RPMI7951 (cell line): ENCODE data around the gene PDE7B. TPM values are rescaled to one million over a fixed set of nuclear protein-coding genes. Genes with fewer than 3 reads are reported as not detected.

Experiments used
- DNase-seq: peaks from one replicate; pipeline ENCODE4 v3.0.0-alpha.2; 2012; ENCODE audit warnings: low read depth
- total RNA-seq: library from RNA; depleted of rRNA; stranded (reverse); fragments of >200 nt; shearing (Covaris generic); gene quantifications from 2 replicates; pipeline ENCODE4 v1.2.3, GENCODE V29; 2014

Gene PDE7B
- total RNA-seq, 1 experiment from 2014 or later, result 4.9 TPM

- DNase-seq, result no peak
Measured at GRCh38 chr6:135932651-135933050, 81.2 kb downstream of the PDE7B start.

GRCh38 chr6:135935941-135936601 lies 84.6 kb downstream of the PDE7B start:
- DNase-seq, result peak; percentile 81

GRCh38 chr6:135936606-135937005 lies 85.1 kb downstream of the PDE7B start:
- DNase-seq, result peak; percentile 92

GRCh38 chr6:135937106-135937505 lies 85.6 kb downstream of the PDE7B start:
- no peak for DNase-seq

GRCh38 chr6:135938576-135939207 lies 87.2 kb downstream of the PDE7B start:
- peak; percentile 63 for DNase-seq

- no peak for DNase-seq
Measured at GRCh38 chr6:135939208-135939591, 87.7 kb downstream of the PDE7B start.

GRCh38 chr6:135940616-135941167 lies 89.2 kb downstream of the PDE7B start:
- DNase-seq, result no peak

GRCh38 chr6:135941275-135942025 lies 89.9 kb downstream of the PDE7B start:
- DNase-seq, result peak; percentile 33

- no peak for DNase-seq
Measured at GRCh38 chr6:135944120-135944519, 92.6 kb downstream of the PDE7B start.

- DNase-seq, result no peak
Measured at GRCh38 chr6:135946674-135947073, 95.2 kb downstream of the PDE7B start.

- peak; percentile 13 for DNase-seq
Measured at GRCh38 chr6:135950669-135951068, 99.2 kb downstream of the PDE7B start.

GRCh38 chr6:135951169-135951568 lies 99.7 kb downstream of the PDE7B start:
- DNase-seq, result no peak

GRCh38 chr6:135953818-135954217 lies 102.3 kb downstream of the PDE7B start:
- no peak for DNase-seq

GRCh38 chr6:135955099-135955498 lies 103.6 kb downstream of the PDE7B start:
- no peak for DNase-seq

- peak; percentile 87 for DNase-seq
Measured at GRCh38 chr6:135962731-135963130, 111.2 kb downstream of the PDE7B start.

GRCh38 chr6:135970750-135971149 lies 119.2 kb downstream of the PDE7B start:
- no peak for DNase-seq

- no peak for DNase-seq
Measured at GRCh38 chr6:135971351-135971750, 119.8 kb downstream of the PDE7B start.

GRCh38 chr6:135972150-135972549 lies 120.6 kb downstream of the PDE7B start:
- no peak for DNase-seq

GRCh38 chr6:135972586-135972985 lies 121.1 kb downstream of the PDE7B start:
- no peak for DNase-seq

GRCh38 chr6:135974426-135974825 lies 122.9 kb downstream of the PDE7B start:
- DNase-seq, result no peak

- no peak for DNase-seq
Measured at GRCh38 chr6:135976585-135976984, 125.1 kb downstream of the PDE7B start.

GRCh38 chr6:135983093-135983492 lies 131.6 kb downstream of the PDE7B start:
- no peak for DNase-seq
